GM21360 (cell line): ENCODE data around the gene MARK1.

ENCODE experiments used
- ATAC-seq: cut with Tn5 transposase; IDR thresholded peaks from one replicate; pipeline ENCODE4 v1.9.1; 2021; ENCODE audit warnings: mild to moderate bottlenecking, moderate library complexity; ENCODE audit not compliant: unreplicated experiment

The MARK1 gene

GRCh38 chr1:220687809-220688208 lies 159.9 kb downstream of the MARK1 start:
- no peak for ATAC-seq

DNA sequence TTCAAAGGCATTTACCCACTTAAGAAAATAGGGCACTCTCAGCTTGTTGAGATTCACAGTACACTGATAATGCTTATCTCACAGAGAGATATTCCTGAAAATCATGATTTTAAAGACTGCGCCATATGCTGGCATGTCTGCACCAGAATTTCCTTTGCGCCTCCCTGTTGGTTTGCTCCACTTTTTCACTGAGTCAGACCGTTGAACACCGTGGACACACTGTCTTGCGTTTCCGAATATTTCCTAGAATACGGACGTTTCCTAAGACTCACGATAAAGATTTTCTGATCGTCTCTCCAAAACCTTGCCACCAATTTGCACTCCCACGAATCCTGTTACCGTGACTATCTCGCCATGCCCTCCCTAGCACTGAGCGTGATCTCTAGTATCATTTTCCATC lies 161.7 kb downstream of the MARK1 start:
- no peak for ATAC-seq

DNA sequence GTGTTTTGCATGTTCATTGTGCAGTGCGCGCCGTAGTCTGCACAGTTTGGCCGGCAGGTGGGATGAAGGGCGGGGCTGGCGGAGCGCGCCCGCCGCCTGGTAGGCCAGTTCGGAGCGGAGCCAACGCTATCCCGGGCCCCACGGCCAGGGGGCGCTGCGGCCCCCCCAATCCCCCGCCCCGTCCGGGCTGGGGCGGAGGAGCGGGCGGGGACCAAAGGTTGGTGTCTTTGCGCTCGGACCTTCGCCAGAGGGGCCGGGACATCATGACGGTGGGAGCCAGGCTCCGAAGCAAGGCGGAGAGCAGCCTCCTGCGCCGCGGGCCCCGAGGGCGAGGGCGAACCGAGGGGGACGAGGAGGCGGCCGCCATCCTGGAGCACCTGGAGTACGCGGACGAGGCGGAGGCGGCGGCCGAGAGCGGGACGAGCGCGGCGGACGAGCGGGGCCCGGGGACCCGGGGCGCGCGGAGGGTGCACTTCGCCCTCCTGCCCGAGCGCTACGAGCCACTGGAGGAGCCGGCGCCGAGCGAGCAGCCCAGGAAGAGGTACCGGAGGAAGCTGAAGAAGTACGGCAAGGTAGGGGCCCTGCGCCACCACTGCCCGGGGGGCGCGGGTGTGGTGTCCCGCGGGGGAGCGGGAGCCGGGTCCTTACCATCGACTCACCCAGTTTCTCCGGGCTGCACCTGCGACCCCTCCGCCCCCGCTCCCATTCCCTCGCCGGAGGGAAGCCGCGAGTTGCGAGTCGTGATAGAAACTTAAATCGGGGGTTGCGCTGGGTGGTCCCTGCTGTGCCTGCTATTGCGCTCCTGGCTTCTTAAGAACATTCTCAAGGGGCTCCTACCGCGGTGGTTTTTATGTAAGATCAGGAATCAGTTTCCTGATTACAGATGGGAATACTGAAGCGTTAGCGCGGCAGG lies 162.5 kb downstream of the MARK1 start, which contains the start of gene C1orf115:
TSS of gene C1orf115 (plus strand) at position 224 of the 913 bp plus-strand sequence. CDS start at position 264, 40 bp downstream.
- peak; percentile 95 for ATAC-seq

- ATAC-seq, result no peak
Measured at GRCh38 chr1:220691053-220691684, 163.2 kb downstream of the MARK1 start.

DNA sequence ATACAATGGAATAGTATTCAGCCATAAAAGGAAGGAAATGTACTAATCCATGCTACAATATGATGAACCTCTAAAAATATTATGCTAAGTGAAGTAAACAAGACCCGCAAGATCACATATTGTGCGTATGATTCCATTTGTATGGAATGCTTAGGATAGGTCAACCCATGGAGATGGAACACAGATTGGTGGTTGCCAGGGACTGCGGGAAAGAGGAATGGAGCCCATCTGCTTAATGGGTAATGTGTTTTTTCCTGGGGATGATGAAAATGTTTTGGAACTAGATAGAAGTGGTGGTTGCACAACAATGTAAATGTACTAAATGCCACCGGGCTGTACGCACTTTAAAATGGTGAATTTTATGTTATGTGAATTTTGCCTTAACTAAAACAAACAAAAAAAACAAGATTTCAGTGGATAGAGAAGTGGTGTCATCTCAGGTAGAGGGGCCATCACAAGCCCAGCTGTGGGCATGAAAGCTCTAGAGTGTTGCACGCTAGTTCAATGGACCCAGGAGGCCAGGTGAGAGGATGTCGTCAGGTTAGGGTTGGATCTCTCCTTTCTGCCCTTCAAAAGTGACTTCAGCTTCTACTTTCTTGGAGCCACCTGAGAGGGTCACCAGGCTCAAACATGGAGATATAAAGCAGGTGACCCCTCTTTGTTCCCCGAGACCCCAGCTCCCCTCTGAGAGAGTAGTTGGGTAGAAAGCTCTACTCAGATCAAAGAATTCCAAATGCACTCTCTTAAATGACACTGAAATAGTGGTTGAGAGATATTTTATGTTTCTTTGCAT lies 164.7 kb downstream of the MARK1 start:
- no peak for ATAC-seq

DNA sequence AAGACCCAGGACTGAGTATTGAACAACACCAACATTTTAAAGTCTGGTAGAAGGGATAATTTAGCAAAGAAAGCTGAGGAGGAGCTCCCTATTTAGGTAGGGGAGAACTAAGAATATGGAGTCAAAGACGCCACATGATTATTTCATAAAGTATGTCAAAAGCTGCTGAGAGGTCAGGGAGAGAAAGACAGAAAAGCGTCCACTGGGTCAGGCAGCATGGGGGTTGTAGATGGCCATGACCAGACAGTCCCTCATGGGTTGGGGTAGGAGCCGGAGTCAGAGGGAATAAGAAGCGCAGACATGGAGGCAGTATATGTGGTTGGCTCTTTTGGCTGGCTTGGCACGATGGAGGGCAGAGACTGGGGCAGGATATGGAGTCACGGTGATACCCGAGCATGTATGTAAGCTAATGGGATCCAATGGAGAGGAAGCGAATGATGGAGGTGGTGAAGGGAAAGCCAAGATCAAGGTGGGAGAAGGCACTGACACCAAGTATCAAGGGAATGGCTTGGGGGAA lies 167.0 kb downstream of the MARK1 start:
- ATAC-seq, result no peak

- ATAC-seq, result no peak
Measured at GRCh38 chr1:220695426-220695825, 167.5 kb downstream of the MARK1 start.

- ATAC-seq, result no peak
Measured at GRCh38 chr1:220696226-220696862, 168.4 kb downstream of the MARK1 start.

DNA sequence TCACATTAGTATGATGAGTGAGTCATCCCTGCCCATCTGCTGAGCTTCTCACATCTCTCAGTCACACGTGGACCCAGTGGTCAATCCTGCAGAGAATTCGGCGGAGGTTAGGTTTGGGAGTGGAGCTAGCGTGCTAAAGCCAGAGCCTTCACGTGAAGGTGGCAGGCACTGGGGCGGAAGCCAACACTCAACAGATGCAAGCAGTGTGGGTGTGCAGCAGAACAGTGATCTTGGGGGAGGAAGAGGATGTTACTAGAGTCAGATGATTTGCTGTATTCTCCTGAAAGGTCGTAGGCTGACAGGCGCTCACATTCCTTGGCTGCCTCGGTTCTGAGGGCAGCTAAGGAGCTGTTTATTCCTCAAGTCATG lies 168.9 kb downstream of the MARK1 start:
- no peak for ATAC-seq

DNA sequence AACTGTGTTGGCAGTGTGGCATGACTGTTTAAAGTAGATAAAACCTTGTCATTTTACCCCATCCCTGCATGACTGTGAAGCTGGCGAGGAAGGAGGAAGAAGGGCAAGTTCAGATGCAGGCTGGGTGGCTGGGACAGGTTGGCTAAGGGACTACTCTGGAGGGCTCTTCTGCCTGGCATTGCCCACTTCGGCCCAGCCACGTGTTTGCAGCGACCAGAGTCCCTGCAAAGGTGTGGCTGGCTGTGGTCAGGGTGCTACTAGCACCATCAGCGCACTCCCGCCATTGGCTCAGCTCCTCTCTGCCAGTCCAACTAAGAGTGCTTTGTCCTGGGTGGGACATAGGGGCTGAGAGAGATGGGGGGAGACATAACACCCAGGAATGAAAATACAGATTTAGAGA lies 169.4 kb downstream of the MARK1 start:
- ATAC-seq, result no peak

DNA sequence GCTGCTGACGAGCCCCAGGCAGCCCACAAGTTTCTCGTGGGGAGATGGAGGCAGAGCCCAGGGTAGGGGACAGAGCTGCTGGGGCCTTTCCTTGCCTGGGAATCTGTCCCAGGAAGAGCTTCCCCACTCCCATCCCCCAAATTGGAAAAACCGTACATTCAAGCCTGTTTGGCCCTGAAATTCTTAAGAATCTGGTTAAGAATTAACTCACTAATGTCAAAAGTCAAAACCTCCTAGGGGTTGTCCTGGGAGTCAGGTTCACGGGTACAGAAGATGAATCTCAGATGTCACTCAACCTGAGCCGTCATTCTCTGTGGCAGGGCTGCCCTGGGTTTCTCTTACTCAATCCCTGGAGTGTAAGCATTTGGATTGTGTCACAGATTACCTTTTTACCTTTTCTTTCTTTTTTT lies 170.7 kb downstream of the MARK1 start:
- no peak for ATAC-seq

- ATAC-seq, result no peak
Measured at GRCh38 chr1:220699044-220699443, 171.1 kb downstream of the MARK1 start.

GRCh38 chr1:220700556-220701179 lies 172.7 kb downstream of the MARK1 start:
- ATAC-seq, result no peak

- peak; percentile 54 for ATAC-seq
Measured at GRCh38 chr1:220701974-220702373, 174.0 kb downstream of the MARK1 start.

DNA sequence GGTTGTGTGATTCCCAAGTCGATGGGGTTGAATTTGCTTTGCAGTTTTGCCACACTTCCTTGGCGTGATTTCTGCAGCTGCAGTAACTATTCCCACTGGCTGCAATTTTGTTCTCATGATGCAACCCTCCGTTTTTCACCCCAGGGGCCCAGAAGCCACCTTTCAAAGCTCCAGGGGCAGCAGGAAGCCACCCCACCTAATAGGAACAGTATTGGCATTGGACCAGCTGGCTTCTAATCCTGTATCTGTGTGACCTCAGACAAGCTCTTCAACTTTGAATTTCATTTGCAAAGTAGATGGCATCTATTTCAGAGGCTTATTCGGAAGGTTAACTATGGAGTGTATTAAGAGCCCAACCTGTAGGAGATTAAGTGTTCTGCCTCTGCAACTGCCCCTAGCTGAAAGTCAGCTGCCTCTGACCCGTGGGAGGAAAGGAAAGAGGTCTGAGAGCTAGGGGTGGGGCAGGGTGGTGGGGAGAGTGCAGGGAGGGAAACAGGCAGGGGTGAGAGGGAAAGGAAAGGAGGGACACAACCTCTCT lies 174.9 kb downstream of the MARK1 start:
- ATAC-seq, result no peak

DNA sequence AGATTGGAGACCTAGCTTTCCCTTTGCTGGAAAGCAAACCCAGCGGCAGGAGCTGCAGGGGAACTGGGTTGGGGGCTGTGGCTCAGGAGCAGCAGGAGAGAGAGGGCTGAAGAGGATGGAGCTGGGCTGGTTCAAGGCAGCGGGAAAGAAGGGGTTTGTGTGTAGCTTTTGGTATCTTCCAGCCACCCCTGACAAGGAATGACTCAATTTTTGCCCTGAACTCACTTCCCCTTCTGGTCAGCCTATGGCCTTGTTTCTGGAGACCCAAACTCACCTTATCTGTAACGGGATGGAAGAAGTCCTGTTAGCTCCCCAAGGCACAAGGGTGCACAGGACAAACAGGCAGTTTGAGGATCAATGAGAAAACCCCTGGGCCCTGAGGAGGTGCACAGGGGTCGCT lies 175.4 kb downstream of the MARK1 start:
- no peak for ATAC-seq

GRCh38 chr1:220705782-220706181 lies 177.8 kb downstream of the MARK1 start:
- no peak for ATAC-seq

GRCh38 chr1:220706480-220706879 lies 178.5 kb downstream of the MARK1 start:
- no peak for ATAC-seq

GRCh38 chr1:220707160-220707559 lies 179.2 kb downstream of the MARK1 start:
- ATAC-seq, result no peak

DNA sequence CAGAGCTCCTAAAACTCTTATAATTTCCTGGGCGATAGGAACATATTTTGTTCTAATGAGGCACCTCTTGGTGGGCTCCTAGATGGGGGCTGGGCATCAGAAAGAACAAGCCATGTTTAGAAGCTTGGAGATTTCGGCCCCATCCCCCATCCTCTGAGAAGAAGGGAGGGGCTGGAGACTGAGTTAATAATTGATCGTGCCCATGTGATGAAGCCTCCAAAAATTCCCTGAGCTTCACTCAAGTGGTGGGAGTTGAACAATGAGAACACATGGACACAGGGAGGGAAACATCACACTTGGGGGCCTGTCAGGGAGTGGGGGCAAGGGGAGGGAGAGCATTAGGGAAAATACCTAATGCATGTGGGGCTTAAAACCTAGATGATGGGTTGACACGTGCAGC lies 180.3 kb downstream of the MARK1 start:
- no peak for ATAC-seq
